ENCODE data around the gene GPR4. TPM values are rescaled to one million over a fixed set of nuclear protein-coding genes. Genes with fewer than 3 reads are reported as not detected.
"Not testable (repeated sequence)": the region's sequence is repeated elsewhere in the genome, so short reads cannot be mapped to it uniquely, and the experiment has no call there.

The GPR4 gene
- total and polyA plus RNA-seq, 8 donors, result 0.56 to 3.0 (median 1.1) TPM

DNA sequence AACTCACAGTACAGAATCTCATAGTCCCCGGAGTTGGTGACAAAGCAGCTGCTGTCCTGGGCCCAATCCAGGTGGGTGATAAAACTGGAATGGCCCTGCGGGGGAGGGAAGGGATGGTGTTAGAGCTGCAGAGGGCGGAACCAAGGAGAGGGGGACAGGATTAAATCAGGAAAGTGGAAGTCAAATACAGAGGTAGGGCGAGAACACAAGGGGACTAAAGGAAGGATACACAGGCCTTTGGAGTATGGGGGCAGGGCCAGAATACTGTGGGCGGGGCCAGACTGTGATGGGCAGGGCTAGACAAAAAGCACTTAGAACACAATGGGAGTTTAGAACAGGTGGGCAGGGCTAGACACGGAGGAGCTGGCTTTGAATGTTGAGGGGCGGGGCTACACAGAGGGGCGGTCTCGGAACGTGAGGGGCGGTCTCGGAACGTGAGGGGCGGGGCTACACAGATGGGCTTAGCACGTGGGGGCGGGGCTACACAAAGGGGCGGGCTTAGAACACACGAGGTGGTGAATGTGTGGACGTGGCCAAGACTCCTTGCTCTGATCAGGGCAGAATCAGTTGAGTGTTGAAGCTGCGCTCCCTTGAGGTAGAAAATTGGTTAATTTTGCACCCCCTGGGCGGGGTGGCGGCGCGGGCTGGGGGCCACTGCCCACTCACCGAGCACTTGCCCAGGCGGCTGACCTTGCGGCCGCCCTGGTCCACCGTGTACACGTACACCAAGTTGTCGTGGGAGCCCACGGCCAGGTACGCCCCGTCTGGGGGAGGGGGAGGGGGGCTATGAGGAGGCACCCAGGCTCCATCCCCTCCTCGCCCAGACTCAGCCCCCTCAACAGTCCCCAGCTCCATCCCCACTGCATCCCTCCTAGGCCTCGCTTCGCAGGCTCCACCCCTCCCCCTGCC, 14.0 kb upstream of the GPR4 start:
- H3K9me3 ChIP-seq, result no peaks in the 10 kb centered on the region
- DNase-seq, result peak; percentile 92 to 98 (median 95)
- TF ChIP-seq, protein P1, sequence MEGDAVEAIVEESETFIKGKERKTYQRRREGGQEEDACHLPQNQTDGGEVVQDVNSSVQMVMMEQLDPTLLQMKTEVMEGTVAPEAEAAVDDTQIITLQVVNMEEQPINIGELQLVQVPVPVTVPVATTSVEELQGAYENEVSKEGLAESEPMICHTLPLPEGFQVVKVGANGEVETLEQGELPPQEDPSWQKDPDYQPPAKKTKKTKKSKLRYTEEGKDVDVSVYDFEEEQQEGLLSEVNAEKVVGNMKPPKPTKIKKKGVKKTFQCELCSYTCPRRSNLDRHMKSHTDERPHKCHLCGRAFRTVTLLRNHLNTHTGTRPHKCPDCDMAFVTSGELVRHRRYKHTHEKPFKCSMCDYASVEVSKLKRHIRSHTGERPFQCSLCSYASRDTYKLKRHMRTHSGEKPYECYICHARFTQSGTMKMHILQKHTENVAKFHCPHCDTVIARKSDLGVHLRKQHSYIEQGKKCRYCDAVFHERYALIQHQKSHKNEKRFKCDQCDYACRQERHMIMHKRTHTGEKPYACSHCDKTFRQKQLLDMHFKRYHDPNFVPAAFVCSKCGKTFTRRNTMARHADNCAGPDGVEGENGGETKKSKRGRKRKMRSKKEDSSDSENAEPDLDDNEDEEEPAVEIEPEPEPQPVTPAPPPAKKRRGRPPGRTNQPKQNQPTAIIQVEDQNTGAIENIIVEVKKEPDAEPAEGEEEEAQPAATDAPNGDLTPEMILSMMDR (IDR thresholded peaks at IDR 0.05), result no peak
- peak overlapping the region; percentile 57 to 80 (median 69) for H3K27ac ChIP-seq
- intact Hi-C loops (cut with DNase I), result no loop called here
- peak overlapping the region in 3 of 4 donors; percentile 16 to 42 (median 26) for H3K4me3 ChIP-seq
- H3K27me3 ChIP-seq, result no peaks in the 10 kb centered on the region
- WGBS, 2 donors, result 35 to 42% methylated on average over 31 to 37 of the region's 37 CpGs
- ATAC-seq, result peak; percentile 94 to 96 (median 94)
- no peak for FAIRE-seq
- peaks cover 0 to 27% (median 3%) of the 10 kb centered on the region in 3 donors for H3K36me3 ChIP-seq
- H3K4me1 ChIP-seq, result no peaks in the 10 kb centered on the region

DNA sequence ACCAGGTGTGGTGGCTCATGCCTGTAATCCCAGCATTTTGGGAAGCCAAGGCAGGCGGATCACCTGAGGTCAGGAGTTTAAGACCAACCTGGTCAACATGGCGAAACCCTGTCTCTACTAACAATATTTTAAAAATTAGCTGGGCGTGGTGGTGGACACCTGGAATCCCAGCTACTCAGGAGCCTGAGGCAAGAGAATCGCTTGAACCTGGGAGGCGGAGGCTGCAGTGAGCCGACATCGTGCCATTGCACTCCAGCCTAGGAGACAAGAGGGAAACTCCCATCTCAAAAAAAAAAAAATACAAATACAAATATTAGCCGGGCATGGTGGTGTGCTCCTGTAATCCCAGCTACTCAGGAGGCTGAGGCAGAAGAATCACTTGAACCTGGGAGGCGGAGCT, 13.0 kb upstream of the GPR4 start:
- ATAC-seq, result not testable (repeated sequence)

DNA sequence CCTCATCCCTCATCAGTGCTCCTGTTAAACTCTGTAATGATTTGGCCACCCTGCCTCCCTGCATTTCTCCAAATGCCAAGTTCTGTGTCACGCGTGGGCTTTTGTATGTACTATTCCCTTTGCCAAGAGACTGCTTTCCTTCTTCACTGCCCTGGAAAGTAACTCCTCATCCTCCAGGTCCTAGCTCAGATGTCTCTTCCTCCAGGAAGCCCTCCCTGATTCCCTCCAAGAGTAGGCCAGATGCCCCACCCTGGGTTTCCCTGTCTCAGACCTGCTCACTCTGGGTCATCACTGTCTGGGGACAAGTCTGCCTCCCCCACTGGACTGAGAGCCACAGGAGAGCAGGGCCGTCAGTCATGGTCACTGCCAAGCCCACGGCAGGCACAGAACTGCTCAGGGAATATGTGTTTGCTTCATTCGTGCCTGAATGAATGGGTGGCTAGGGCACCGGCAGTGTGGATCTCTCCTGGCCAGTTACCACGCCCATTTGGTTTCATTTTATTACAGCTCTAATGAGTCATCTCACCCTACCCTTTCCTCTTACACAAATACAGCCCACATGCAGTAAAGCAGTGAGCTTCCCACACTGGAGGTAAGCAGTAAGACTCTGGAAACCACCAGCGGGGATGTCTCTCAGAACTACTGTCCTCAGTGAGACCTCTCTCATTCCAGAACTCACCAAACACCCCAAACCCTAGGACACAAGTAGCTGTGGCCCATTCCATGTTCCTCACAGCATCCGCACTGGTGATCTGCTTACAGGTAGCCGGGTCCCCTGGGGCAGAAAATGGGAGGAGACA, 12.1 kb upstream of the GPR4 start:
- FAIRE-seq (no peak), ATAC-seq (peak in 1 of 4 donors; percentile 49), DNase-seq (peak in 1 of 6 donors; percentile 36)
- H3K27ac ChIP-seq, result peak overlapping the region in 2 of 4 donors; percentile 18 to 23
- H3K36me3 ChIP-seq, result peaks cover 0 to 19% (median 0%) of the 10 kb centered on the region in 3 donors
- WGBS, 2 donors, result 80 to 84% methylated on average over 10 of the region's 10 CpGs
- TF ChIP-seq, protein P1 (IDR thresholded peaks at IDR 0.05), result no peak
- no peak overlapping the region for H3K4me3 ChIP-seq
- H3K4me1 ChIP-seq, result no peaks in the 10 kb centered on the region
- intact Hi-C loops (cut with DNase I), result no loop called here
- no peaks in the 10 kb centered on the region for H3K9me3 ChIP-seq
- H3K27me3 ChIP-seq, result no peaks in the 10 kb centered on the region

More for the DNA sequence above, 13.0 kb upstream of the GPR4 start:
- H3K9me3 ChIP-seq; DNase-seq; intact Hi-C loops (cut with DNase I); H3K4me1 ChIP-seq; H3K27me3 ChIP-seq; FAIRE-seq: not testable (repeated sequence)
- 87 to 89% methylated on average over 9 of the region's 9 CpGs for WGBS, 2 donors
- peak overlapping the region in 1 of 4 donors; percentile 33 for H3K4me3 ChIP-seq
- peak overlapping the region in 1 of 4 donors; percentile 13 for H3K27ac ChIP-seq
- peaks cover 0 to 27% (median 3%) of the 10 kb centered on the region in 3 donors for H3K36me3 ChIP-seq

DNA sequence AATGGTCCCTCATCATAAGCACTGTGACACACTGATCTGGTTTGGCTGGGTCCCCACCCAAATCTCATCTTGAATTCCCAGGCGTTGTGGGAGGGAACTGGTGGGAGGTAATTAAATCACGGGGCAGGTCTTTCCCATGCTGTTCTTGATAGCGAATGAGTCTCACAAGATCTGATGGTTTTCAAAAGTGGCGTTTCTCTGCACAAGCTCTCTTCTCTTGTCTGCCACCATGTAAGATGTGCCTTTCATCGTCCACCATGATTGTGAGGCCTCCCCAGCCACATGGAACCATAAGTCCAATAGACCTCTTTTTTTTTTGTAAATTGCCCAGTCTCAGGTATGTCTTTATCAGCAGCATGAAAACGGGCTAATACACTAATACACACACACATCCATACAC, 6.9 kb upstream of the GPR4 start:
- Histone ChIP-seq H3K9me3 (no peaks in the 10 kb centered on the region), H3K36me3 (peaks cover 0 to 11% (median 0%) of the 10 kb centered on the region in 3 donors), H3K27me3 (no peaks in the 10 kb centered on the region), H3K4me1 (no peaks in the 10 kb centered on the region), H3K4me3 (no peak overlapping the region), H3K27ac (no peak overlapping the region)
- DNase-seq (no peak), ATAC-seq (no peak), FAIRE-seq (no peak)
- intact Hi-C loops (cut with DNase I), result loop anchor here in 1 of 3 donors (5.0 kb wide), 1 partner anchor 33 kb away; no protein-coding TSS in a partner anchor
- 91 to 92% methylated on average over 6 of the region's 6 CpGs for WGBS, 2 donors
- TF ChIP-seq, protein P1 (IDR thresholded peaks at IDR 0.05), result no peak

Measured in pancreas (tissue), 10 donors.